Right renal pelvis (tissue), 4 donors: ENCODE data around the gene KDM5A. TPM values are rescaled to one million over a fixed set of nuclear protein-coding genes. Genes with fewer than 3 reads are reported as not detected.
"Not testable (repeated sequence)": the region's sequence is repeated elsewhere in the genome, so short reads cannot be mapped to it uniquely, and the experiment has no call there.

Experiments used
- DNase-seq, 4 donors: peaks; one replicate each; pipeline ENCODE4 v3.0.0-alpha.2; 2013; ENCODE audit warnings: low read depth in 4 of 4, low spot score in 3 of 4, missing footprints in 1 of 4
- polyA plus RNA-seq, 4 donors: library from polyadenylated mRNA; unstranded; fragments of 120-200 nt; gene quantifications; one replicate each; pipeline ENCODE4 v1.2.1, GENCODE V29; 2013; ENCODE audit not compliant: insufficient read length in 4 of 4

The KDM5A gene
- polyA plus RNA-seq, 4 donors, result 39.1 to 42.6 (median 42.4) TPM

- DNase-seq, result no peak
Observed at GRCh38 chr12:334125-334524, 55.0 kb downstream of the KDM5A start.

- DNase-seq, result no peak
Observed at GRCh38 chr12:332581-333205, 56.4 kb downstream of the KDM5A start.

GRCh38 chr12:331287-331686, 57.8 kb downstream of the KDM5A start:
- DNase-seq, result no peak

GRCh38 chr12:325906-326305, 63.2 kb downstream of the KDM5A start:
- no peak for DNase-seq

GRCh38 chr12:323507-323906, 65.6 kb downstream of the KDM5A start:
- no peak for DNase-seq

GRCh38 chr12:321606-322326, 67.4 kb downstream of the KDM5A start:
- no peak for DNase-seq

- DNase-seq, result no peak
Observed at GRCh38 chr12:318759-319515, 70.2 kb downstream of the KDM5A start.

GRCh38 chr12:308511-308910, 80.6 kb downstream of the KDM5A start:
- no peak for DNase-seq

GRCh38 chr12:307406-307805, 81.7 kb downstream of the KDM5A start:
- DNase-seq, result no peak

GRCh38 chr12:304805-305204, 84.3 kb downstream of the KDM5A start:
- no peak for DNase-seq

GRCh38 chr12:302766-303165, 86.4 kb downstream of the KDM5A start:
- DNase-seq, result not testable (repeated sequence)

- not testable (repeated sequence) for DNase-seq
Observed at GRCh38 chr12:300166-300565, 89.0 kb downstream of the KDM5A start.

- not testable (repeated sequence) for DNase-seq
Observed at GRCh38 chr12:299511-299910, 89.6 kb downstream of the KDM5A start.

GRCh38 chr12:298059-298458, 91.1 kb downstream of the KDM5A start:
- not testable (repeated sequence) for DNase-seq

- DNase-seq, result no peak
Observed at GRCh38 chr12:295132-295531, 94.0 kb downstream of the KDM5A start.

- no peak for DNase-seq
Observed at GRCh38 chr12:293199-293598, 95.9 kb downstream of the KDM5A start.

GRCh38 chr12:292186-292585, 96.9 kb downstream of the KDM5A start:
- DNase-seq, result no peak

GRCh38 chr12:291153-291723, 97.9 kb downstream of the KDM5A start:
- DNase-seq, result no peak

- DNase-seq, result no peak
Observed at GRCh38 chr12:288687-289086, 100.4 kb downstream of the KDM5A start.

GRCh38 chr12:286531-287300, 102.4 kb downstream of the KDM5A start:
- DNase-seq, result no peak

GRCh38 chr12:278046-278445, 111.1 kb downstream of the KDM5A start:
- DNase-seq, result no peak
